HG02798 (cell line): ENCODE data around the gene FNIP1.
"Not testable (repeated sequence)": the region's sequence is repeated elsewhere in the genome, so short reads cannot be mapped to it uniquely, and the experiment has no call there.

ENCODE experiments used
- ATAC-seq: cut with Tn5 transposase; IDR thresholded peaks from one replicate; pipeline ENCODE4 v1.9.1; 2021; ENCODE audit warnings: mild to moderate bottlenecking; ENCODE audit not compliant: unreplicated experiment, poor library complexity

Gene FNIP1

GRCh38 chr5:131756942-131757341 is 39.9 kb downstream of the FNIP1 start:
- ATAC-seq, result no peak

GRCh38 chr5:131754363-131754762 is 42.5 kb downstream of the FNIP1 start:
- no peak for ATAC-seq

GRCh38 chr5:131751506-131751905 is 45.3 kb downstream of the FNIP1 start:
- no peak for ATAC-seq

GRCh38 chr5:131749723-131750470 is 46.9 kb downstream of the FNIP1 start:
- ATAC-seq, result no peak

- no peak for ATAC-seq
Measured at GRCh38 chr5:131749138-131749537, 47.7 kb downstream of the FNIP1 start.

- ATAC-seq, result peak; percentile 72
Measured at GRCh38 chr5:131747180-131748105, 49.4 kb downstream of the FNIP1 start.

- no peak for ATAC-seq
Measured at GRCh38 chr5:131746423-131746822, 50.4 kb downstream of the FNIP1 start.

- ATAC-seq, result no peak
Measured at GRCh38 chr5:131745703-131746102, 51.1 kb downstream of the FNIP1 start.

GRCh38 chr5:131745155-131745554 is 51.7 kb downstream of the FNIP1 start:
- ATAC-seq, result no peak

- no peak for ATAC-seq
Measured at GRCh38 chr5:131740477-131740876, 56.3 kb downstream of the FNIP1 start.

- ATAC-seq, result no peak
Measured at GRCh38 chr5:131735393-131735792, 61.4 kb downstream of the FNIP1 start.

GRCh38 chr5:131734939-131735338 is 61.9 kb downstream of the FNIP1 start:
- ATAC-seq, result not testable (repeated sequence)

- not testable (repeated sequence) for ATAC-seq
Measured at GRCh38 chr5:131729292-131729691, 67.5 kb downstream of the FNIP1 start.

GRCh38 chr5:131724089-131724488 is 72.7 kb downstream of the FNIP1 start:
- ATAC-seq, result not testable (repeated sequence)

- ATAC-seq, result no peak
Measured at GRCh38 chr5:131720714-131721113, 76.1 kb downstream of the FNIP1 start.

GRCh38 chr5:131719564-131719963 is 77.3 kb downstream of the FNIP1 start:
- no peak for ATAC-seq

GRCh38 chr5:131718487-131719014 is 78.3 kb downstream of the FNIP1 start:
- ATAC-seq, result no peak

- ATAC-seq, result not testable (repeated sequence)
Measured at GRCh38 chr5:131717164-131717563, 79.7 kb downstream of the FNIP1 start.

GRCh38 chr5:131716650-131717049 is 80.2 kb downstream of the FNIP1 start:
- ATAC-seq, result no peak

- no peak for ATAC-seq
Measured at GRCh38 chr5:131710391-131710790, 86.4 kb downstream of the FNIP1 start.

- no peak for ATAC-seq
Measured at GRCh38 chr5:131709043-131709442, 87.8 kb downstream of the FNIP1 start.
